ENCODE data around the gene ARMH3. TPM values are rescaled to one million over a fixed set of nuclear protein-coding genes. Genes with fewer than 3 reads are reported as not detected.
"Not testable (repeated sequence)": the region's sequence is repeated elsewhere in the genome, so short reads cannot be mapped to it uniquely, and the experiment has no call there.

ARMH3 gene
- total and polyA plus RNA-seq, 10 of the 15 experiments (the other 5 are each of a cell fraction or from before 2014, with no cell fraction given), result 13.0 to 33.0 (median 16.4) TPM

DNA sequence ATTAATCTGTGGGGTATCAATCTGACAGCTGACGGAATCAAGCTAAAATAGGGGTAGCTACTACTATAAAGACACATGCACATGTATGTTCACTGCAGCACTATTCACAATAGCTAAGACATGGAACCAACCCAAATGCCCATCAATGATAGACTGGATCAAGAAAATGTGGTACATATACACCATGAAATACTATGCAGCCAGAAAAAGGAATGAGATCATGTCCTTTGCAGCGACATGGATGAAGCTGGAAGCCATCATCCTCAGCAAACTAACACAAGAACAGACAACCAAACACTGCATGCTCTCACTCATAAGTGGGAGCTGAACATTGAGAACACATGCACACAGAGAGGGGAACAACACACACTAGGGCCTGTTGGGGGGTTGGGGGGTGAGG is 75.3 kb downstream of the ARMH3 start:
- H3K27me3 ChIP-seq (replicated peaks in 1 of 2; ENCODE audit: control insufficient read depth in 2 of 2, insufficient read depth in 2 of 2, low read length in 1 of 2); in situ Hi-C loops (cut with MboI); H3K9ac ChIP-seq (ENCODE audit: control insufficient read depth, insufficient read depth, low read length); H2AFZ ChIP-seq (ENCODE audit: control insufficient read depth, low read depth, low read length); H4K20me1 ChIP-seq (ENCODE audit: control insufficient read depth, insufficient read depth); H3K79me2 ChIP-seq (ENCODE audit: control insufficient read depth, insufficient read depth, low read length); H3K9me3 ChIP-seq (replicated peaks; ENCODE audit: control insufficient read depth, insufficient read depth, low read length); H3K4me2 ChIP-seq (ENCODE audit: control insufficient read depth, insufficient read depth); H3K27ac ChIP-seq (ENCODE audit: control insufficient read depth, insufficient read depth); ATAC-seq; FAIRE-seq; DNase-seq (ENCODE audit: low read depth, low spot score); BruUV-seq (replicated peaks); H3K4me3 ChIP-seq; intact Hi-C loops (cut with micrococcal nuclease; ENCODE audit: unreplicated experiment); H3K36me3 ChIP-seq (ENCODE audit: control insufficient read depth in 2 of 2, insufficient read depth in 2 of 2, low read length in 1 of 2); H3K4me1 ChIP-seq (ENCODE audit: control insufficient read depth, insufficient read depth, low read length): not testable (repeated sequence)
- RAD21 ChIA-PET (ENCODE audit: unreplicated experiment), result interaction anchor here (2.0 kb wide), 1 partner anchor 9 kb away, joined by 4 read pairs; no protein-coding TSS in a partner anchor
- POLR2A ChIA-PET, result interaction anchor here (1.0 to 1.7 kb wide), 2 partner anchors 9 to 16 kb away, joined by 3 read pairs; no protein-coding TSS in a partner anchor
- CTCF ChIA-PET, result interaction anchor here (1.0 to 1.8 kb wide), 4 partner anchors 8 to 91 kb away, joined by 3 to 5 read pairs (median 4); no protein-coding TSS in a partner anchor
- WGBS (ENCODE audit: insufficient coverage, insufficient replicate concordance, low lambda C conversion rate, missing lambda C conversion rate), result 100% methylated on average over 2 of the region's 2 CpGs
- SMC1A ChIA-PET (ENCODE audit: uncharacterized antibody, unreplicated experiment), result interaction anchor here (1.0 to 2.4 kb wide), 3 partner anchors 10 to 140 kb away, joined by 3 to 13 read pairs (median 5); no protein-coding TSS in a partner anchor

GRCh38 chr10:101974091-101974971 is 81.6 kb downstream of the ARMH3 start:
- H3K4me2 ChIP-seq (ENCODE audit: control insufficient read depth, insufficient read depth), result peak overlapping the region; percentile 52
- peaks cover 50% of the 10 kb centered on the region for H3K4me1 ChIP-seq (ENCODE audit: control insufficient read depth, insufficient read depth, low read length)
- intact Hi-C loops (cut with micrococcal nuclease; ENCODE audit: unreplicated experiment), result no loop called here
- ChIA-PET CTCF (interaction anchor here (1.0 to 8.3 kb wide), 4 partner anchors 34 to 133 kb away, joined by 4 to 73 read pairs (median 7); no protein-coding TSS in a partner anchor), RAD21 (ENCODE audit: unreplicated experiment) (interaction anchor here (1.0 to 7.7 kb wide), 4 partner anchors 26 to 85 kb away, joined by 4 to 60 read pairs (median 8); no protein-coding TSS in a partner anchor), SMC1A (ENCODE audit: uncharacterized antibody, unreplicated experiment) (interaction anchor here (1.0 to 12.4 kb wide), 4 partner anchors 28 to 78 kb away, joined by 3 to 298 read pairs (median 52); no protein-coding TSS in a partner anchor), POLR2A (interaction anchor here (0.6 to 1.4 kb wide), 7 partner anchors 7 to 378 kb away, joined by 3 to 7 read pairs (median 3); no protein-coding TSS in a partner anchor)
- FAIRE-seq (no peak), ATAC-seq (no peak), DNase-seq (ENCODE audit: low read depth, low spot score) (no peak)
- 80% methylated on average over 6 of the region's 6 CpGs for WGBS (ENCODE audit: insufficient coverage, insufficient replicate concordance, low lambda C conversion rate, missing lambda C conversion rate)
- no TSS peak for BruUV-seq (replicated peaks)
- peaks cover 2% of the 10 kb centered on the region; the same call in 1 of the 2 replicates for H3K79me2 ChIP-seq (ENCODE audit: control insufficient read depth, insufficient read depth, low read length)
- no peak overlapping the region for H3K9ac ChIP-seq (ENCODE audit: control insufficient read depth, insufficient read depth, low read length)
- H3K4me3 ChIP-seq, result 0 out of 2 replicates have a peak overlapping the region, but pooled peaks have one; percentile 42
- no peaks in the 10 kb centered on the region for H4K20me1 ChIP-seq (ENCODE audit: control insufficient read depth, insufficient read depth)
- in situ Hi-C loops (cut with MboI), result no loop called here
- H3K36me3 ChIP-seq (ENCODE audit: control insufficient read depth in 2 of 2, insufficient read depth in 2 of 2, low read length in 1 of 2), result peaks cover 0 to 9% of the 10 kb centered on the region in 2 experiments; a peak in 2 of 4 replicates
- peak overlapping the region; percentile 76 for H2AFZ ChIP-seq (ENCODE audit: control insufficient read depth, low read depth, low read length)
- H3K27me3 ChIP-seq (replicated peaks in 1 of 2; ENCODE audit: control insufficient read depth in 2 of 2, insufficient read depth in 2 of 2, low read length in 1 of 2), result no peaks in the 10 kb centered on the region
- peak overlapping the region; percentile 99 for H3K27ac ChIP-seq (ENCODE audit: control insufficient read depth, insufficient read depth)
- no peaks in the 10 kb centered on the region for H3K9me3 ChIP-seq (replicated peaks; ENCODE audit: control insufficient read depth, insufficient read depth, low read length)
- TF ChIP-seq, protein P1, sequence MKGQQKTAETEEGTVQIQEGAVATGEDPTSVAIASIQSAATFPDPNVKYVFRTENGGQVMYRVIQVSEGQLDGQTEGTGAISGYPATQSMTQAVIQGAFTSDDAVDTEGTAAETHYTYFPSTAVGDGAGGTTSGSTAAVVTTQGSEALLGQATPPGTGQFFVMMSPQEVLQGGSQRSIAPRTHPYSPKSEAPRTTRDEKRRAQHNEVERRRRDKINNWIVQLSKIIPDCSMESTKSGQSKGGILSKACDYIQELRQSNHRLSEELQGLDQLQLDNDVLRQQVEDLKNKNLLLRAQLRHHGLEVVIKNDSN (IDR thresholded peaks at IDR 0.05; ENCODE audit: borderline replicate concordance, extremely low read length, insufficient read depth, low read depth, low read length), result no peak
- TF ChIP-seq ZNF217 (IDR thresholded peaks at IDR 0.05) (no peak), CHD1 (IDR thresholded peaks at IDR 0.05; ENCODE audit: low read depth, low read length) (no peak), NFYA (IDR thresholded peaks at IDR 0.05; ENCODE audit: borderline replicate concordance, low read depth, low read length) (no peak), PAX8 (IDR thresholded peaks at IDR 0.05) (no peak), EED (IDR thresholded peaks at IDR 0.05; ENCODE audit: low read depth) (no peak), KAT2A (conservative IDR thresholded peaks at IDR 0.05; ENCODE audit: control insufficient read depth, low read depth, low read length) (no peak)
- TF ChIP-seq, protein P2, sequence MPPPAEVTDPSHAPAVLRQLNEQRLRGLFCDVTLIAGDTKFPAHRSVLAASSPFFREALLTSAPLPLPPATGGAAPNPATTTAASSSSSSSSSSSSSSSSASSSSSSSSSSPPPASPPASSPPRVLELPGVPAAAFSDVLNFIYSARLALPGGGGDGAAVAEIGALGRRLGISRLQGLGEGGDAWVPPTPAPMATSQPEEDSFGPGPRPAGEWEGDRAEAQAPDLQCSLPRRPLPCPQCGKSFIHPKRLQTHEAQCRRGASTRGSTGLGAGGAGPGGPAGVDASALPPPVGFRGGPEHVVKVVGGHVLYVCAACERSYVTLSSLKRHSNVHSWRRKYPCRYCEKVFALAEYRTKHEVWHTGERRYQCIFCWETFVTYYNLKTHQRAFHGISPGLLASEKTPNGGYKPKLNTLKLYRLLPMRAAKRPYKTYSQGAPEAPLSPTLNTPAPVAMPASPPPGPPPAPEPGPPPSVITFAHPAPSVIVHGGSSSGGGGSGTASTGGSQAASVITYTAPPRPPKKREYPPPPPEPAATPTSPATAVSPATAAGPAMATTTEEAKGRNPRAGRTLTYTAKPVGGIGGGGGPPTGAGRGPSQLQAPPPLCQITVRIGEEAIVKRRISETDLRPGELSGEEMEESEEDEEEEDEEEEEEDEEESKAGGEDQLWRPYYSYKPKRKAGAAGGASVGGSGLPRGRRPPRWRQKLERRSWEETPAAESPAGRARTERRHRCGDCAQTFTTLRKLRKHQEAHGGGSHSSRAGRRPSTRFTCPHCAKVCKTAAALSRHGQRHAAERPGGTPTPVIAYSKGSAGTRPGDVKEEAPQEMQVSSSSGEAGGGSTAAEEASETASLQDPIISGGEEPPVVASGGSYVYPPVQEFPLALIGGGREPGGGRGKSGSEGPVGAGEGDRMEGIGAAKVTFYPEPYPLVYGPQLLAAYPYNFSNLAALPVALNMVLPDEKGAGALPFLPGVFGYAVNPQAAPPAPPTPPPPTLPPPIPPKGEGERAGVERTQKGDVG (CRISPR knock-in tag; IDR thresholded peaks at IDR 0.05), result no peak
